Stimulated activated CD4-positive, alpha-beta T cell treated with anti-CD3 and anti-CD28 coated beads, Interleukin-2, amount 100 ng/mL, for 4 hours (primary cell): ENCODE measurements around the gene ZCWPW1.
"Not testable (repeated sequence)": the region's sequence is repeated elsewhere in the genome, so short reads cannot be mapped to it uniquely, and the experiment has no call there.

ENCODE experiments used
- DNase-seq: peaks from one replicate; pipeline ENCODE4 v3.0.0-alpha.2; 2020; ENCODE audit warnings: low read depth

ZCWPW1 gene

GRCh38 chr7:100352230-100352781 is 76.2 kb downstream of the ZCWPW1 start:
- DNase-seq, result not testable (repeated sequence)

DNA sequence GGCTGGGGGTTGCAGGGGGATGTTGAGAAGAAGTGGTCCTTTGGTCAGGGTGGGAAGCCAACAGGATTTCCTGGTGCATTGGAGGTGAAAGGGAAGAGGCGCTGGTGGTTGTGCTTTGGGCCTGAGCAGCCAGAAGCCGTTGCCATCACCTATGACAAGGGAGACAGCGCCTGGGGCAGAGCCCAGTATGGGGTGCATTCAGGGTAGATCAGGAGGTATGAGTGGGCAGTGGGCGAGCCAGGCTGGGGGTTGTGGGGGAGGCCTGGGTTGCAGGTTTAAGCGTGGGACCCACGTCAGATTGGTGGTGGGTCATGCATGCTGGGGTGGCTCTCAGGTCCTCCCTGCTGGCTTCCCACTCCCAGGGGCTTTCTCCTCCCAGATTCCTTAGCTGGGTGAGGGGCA is 76.8 kb downstream of the ZCWPW1 start:
- no peak for DNase-seq
